Neural progenitor cell (in vitro differentiated cells): ENCODE results near the gene DIRAS2.

Experiments
- CTCF ChIP-seq: fragments of 200-600 bp; sonication (generic); IDR thresholded peaks from 2 replicates; pipeline ENCODE4 v1.5.1; 2017; ENCODE audit warnings: antibody characterized with exemption, mild to moderate bottlenecking
- EZH2 ChIP-seq: fragments of 200-600 bp; sonication (generic); IDR thresholded peaks from 2 replicates; pipeline ENCODE4 v1.6.1; 2017; ENCODE audit warnings: antibody characterized with exemption, mild to moderate bottlenecking, moderate library complexity
- EZH2phosphoT487 ChIP-seq: fragments of 200-600 bp; sonication (generic); IDR thresholded peaks from 2 replicates; pipeline ENCODE4 v1.6.1; 2017; ENCODE audit warnings: antibody characterized with exemption

DNA sequence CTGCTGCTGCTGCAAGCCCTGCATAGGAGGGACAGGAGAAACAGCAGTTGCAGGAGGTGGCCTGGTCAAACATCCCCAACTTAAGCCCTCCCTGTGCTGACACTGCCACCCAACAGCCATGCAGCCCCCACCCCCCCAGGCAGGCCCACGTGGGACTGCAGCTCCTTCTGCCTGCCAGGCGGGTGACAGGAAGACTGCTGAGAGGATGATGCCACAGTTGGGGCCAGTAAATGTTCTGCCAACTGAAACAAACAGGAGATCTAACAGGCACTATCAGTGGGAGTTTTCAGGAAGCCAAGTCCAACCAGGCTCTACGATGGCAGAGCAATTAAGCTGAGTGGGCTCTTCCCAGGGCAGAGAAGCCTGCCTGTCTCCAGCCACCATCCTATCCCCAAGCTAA lies 31.1 kb downstream of the DIRAS2 start:
- TF ChIP-seq CTCF (no peak), EZH2 (no peak), EZH2phosphoT487 (no peak)
